Parathyroid adenoma (tissue), 2 donors: ENCODE results near the gene TMPRSS13.

Source experiments
- H2AFZ ChIP-seq: fragments of 300-600 bp; sonication (generic); one replicate; pipeline ENCODE4 v1.7.0; 2017; ENCODE audit warnings: antibody characterized with exemption, mild to moderate bottlenecking
- H3K27ac ChIP-seq: fragments of 300-600 bp; sonication (generic); one replicate; pipeline ENCODE4 v1.7.0; 2017
- H3K27me3 ChIP-seq: fragments of 300-600 bp; sonication (generic); one replicate; pipeline ENCODE4 v1.7.0; 2017; ENCODE audit warnings: low read length; ENCODE audit not compliant: control insufficient read depth, insufficient read depth
- H3K36me3 ChIP-seq: fragments of 300-600 bp; sonication (generic); one replicate; pipeline ENCODE4 v1.7.0; 2017; ENCODE audit warnings: low read length; ENCODE audit not compliant: control insufficient read depth, insufficient read depth
- H3K4me1 ChIP-seq: fragments of 300-600 bp; sonication (generic); one replicate; pipeline ENCODE4 v1.7.0; 2017; ENCODE audit warnings: control low read depth
- H3K4me2 ChIP-seq: fragments of 300-600 bp; sonication (generic); one replicate; pipeline ENCODE4 v1.7.0; 2017; ENCODE audit warnings: low read length
- H3K4me3 ChIP-seq: fragments of 300-600 bp; sonication (generic); one replicate; pipeline ENCODE4 v1.7.0; 2017; ENCODE audit warnings: low read depth, low read length
- H3K79me2 ChIP-seq: fragments of 300-600 bp; sonication (generic); one replicate; pipeline ENCODE4 v1.7.0; 2017; ENCODE audit warnings: control low read depth
- H3K9ac ChIP-seq: fragments of 300-600 bp; sonication (generic); one replicate; pipeline ENCODE4 v1.7.0; 2017; ENCODE audit warnings: mild to moderate bottlenecking
- H3K9me3 ChIP-seq: fragments of 300-600 bp; sonication (generic); one replicate; pipeline ENCODE4 v1.7.0; 2017; ENCODE audit warnings: low read length; ENCODE audit not compliant: control insufficient read depth
- CTCF ChIP-seq: fragments of 300-600 bp; sonication (generic); IDR thresholded peaks from one replicate; pipeline ENCODE4 v1.7.0; 2017; ENCODE audit warnings: antibody characterized with exemption, mild to moderate bottlenecking
- donor health status: primary hyperparathyroidism.

TMPRSS13 gene

DNA sequence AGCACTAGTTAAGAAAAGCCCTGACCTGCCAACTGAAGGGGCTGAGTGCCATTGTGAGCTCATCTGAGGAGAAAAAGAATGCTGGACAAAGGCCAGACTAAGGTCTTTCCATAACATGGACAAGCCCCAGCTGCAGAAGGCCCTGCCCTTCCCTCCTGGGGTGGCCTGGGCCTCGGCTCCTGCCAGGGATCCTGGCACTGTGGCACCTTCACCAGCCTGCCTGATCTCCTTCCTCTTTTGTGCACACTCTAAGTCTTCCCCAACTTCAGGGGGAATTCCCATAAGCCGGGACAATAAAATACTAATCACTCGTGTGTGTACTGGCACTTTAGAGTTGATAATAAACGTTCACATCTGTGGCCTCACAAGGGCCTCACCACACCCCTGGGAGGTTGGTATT is 9.9 kb downstream of the TMPRSS13 start:
- no peak overlapping the region for H2AFZ ChIP-seq
- no peaks in the 10 kb centered on the region for H3K36me3 ChIP-seq
- no peak overlapping the region for H3K4me2 ChIP-seq
- no peak overlapping the region for H3K4me3 ChIP-seq
- no peak overlapping the region for H3K9ac ChIP-seq
- H3K4me1 ChIP-seq, result no peaks in the 10 kb centered on the region
- H3K27ac ChIP-seq, result no peak overlapping the region
- H3K9me3 ChIP-seq, result no peaks in the 10 kb centered on the region
- no peaks in the 10 kb centered on the region for H3K79me2 ChIP-seq
- no peaks in the 10 kb centered on the region for H3K27me3 ChIP-seq
- TF ChIP-seq CTCF, result no peak

DNA sequence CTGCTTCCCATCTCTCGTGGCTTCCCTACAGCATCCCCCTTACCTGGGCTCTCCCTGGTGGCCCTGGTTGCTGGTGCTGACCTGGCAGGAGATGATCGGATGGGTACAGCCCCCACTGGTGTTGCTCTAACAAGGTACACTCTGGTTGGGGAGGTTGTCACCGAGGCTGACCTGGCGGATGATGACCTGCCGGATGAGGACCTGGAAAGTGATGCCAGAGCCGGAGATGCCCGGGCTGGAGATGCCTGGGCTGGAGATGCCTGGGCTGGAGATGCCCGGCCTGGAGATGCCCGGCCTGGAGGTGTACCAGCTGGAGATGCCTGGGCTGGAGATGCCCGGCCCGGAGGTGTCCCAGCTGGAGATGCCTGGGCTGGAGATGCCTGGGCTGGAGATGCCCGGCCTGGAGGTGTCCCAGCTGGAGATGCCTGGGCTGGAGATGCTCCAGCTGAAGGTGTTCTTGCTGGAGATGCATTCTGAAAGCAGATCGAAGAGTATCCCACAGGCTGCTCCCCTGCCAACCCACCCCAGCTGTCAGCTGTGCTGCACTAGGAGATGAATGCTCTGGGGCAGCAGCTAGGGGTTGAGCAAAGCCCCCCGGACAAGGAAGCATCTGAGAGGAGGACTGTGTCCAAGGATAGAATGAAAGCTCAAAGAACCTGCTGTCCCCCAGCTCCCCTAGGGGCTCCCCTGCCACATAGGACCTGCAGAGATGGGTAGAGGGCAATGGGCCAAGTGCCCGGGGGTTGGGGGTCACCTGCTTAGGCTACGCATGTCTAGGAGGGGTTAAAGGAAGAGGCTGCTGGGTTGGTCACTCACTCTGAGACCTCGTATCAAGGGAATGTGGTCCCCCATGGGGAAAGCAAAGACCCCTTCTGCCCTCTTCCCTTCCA is 10.6 kb downstream of the TMPRSS13 start:
- no peak overlapping the region for H3K4me3 ChIP-seq
- H3K27ac ChIP-seq, result no peak overlapping the region
- no peak for TF ChIP-seq CTCF
- no peak overlapping the region for H3K9ac ChIP-seq
- no peaks in the 10 kb centered on the region for H3K4me1 ChIP-seq
- H3K36me3 ChIP-seq, result no peaks in the 10 kb centered on the region
- H3K79me2 ChIP-seq, result no peaks in the 10 kb centered on the region
- H3K4me2 ChIP-seq, result no peak overlapping the region
- no peak overlapping the region for H2AFZ ChIP-seq
- no peaks in the 10 kb centered on the region for H3K9me3 ChIP-seq
- no peaks in the 10 kb centered on the region for H3K27me3 ChIP-seq

- no peaks in the 10 kb centered on the region for H3K9me3 ChIP-seq
- TF ChIP-seq CTCF, result no peak
- H3K4me3 ChIP-seq, result no peak overlapping the region
- no peaks in the 10 kb centered on the region for H3K27me3 ChIP-seq
- no peak overlapping the region for H3K4me2 ChIP-seq
- no peak overlapping the region for H3K27ac ChIP-seq
- no peak overlapping the region for H3K9ac ChIP-seq
- H3K36me3 ChIP-seq, result no peaks in the 10 kb centered on the region
- no peaks in the 10 kb centered on the region for H3K4me1 ChIP-seq
- H2AFZ ChIP-seq, result no peak overlapping the region
- H3K79me2 ChIP-seq, result no peaks in the 10 kb centered on the region
Measured at GRCh38 chr11:117917591-117918151, 11.5 kb downstream of the TMPRSS13 start.

GRCh38 chr11:117916956-117917355 is 12.2 kb downstream of the TMPRSS13 start:
- Histone ChIP-seq H3K36me3 (no peaks in the 10 kb centered on the region), H3K9me3 (no peaks in the 10 kb centered on the region), H2AFZ (no peak overlapping the region), H3K4me2 (no peak overlapping the region), H3K27ac (no peak overlapping the region), H3K4me1 (no peaks in the 10 kb centered on the region), H3K27me3 (no peaks in the 10 kb centered on the region), H3K4me3 (no peak overlapping the region), H3K9ac (no peak overlapping the region), H3K79me2 (no peaks in the 10 kb centered on the region)
- no peak for TF ChIP-seq CTCF
